RWPE1 (cell line): ENCODE measurements around the gene ZNF512.

Experiments used
- CTCF ChIA-PET: fragments of 350-600 bp; sonication (Branson Sonifier 250); formaldehyde crosslinking; extraction: SDS; loops from one replicate; lab custom pipeline; 2021; lab: Yijun Ruan, JAX
- POLR2A ChIA-PET: fragments of 400-600 bp; formaldehyde crosslinking; extraction: SDS; loops from one replicate; lab custom pipeline; 2020; ENCODE audit warnings: antibody characterized with exemption; ENCODE audit not compliant: low non-redundant PET; lab: Yijun Ruan, JAX
- DNase-seq: peaks from one replicate; pipeline ENCODE4 v3.0.0; 2012; ENCODE audit warnings: low spot score
- H3K27ac ChIP-seq: fragments of 450-650 bp; 2 replicates; pipeline ENCODE4 v1.5.1; 2017
- TF ChIP-seq, protein P1 (sequence below): fragments of 450-650 bp; conservative IDR thresholded peaks from 2 replicates; pipeline ENCODE4 v1.5.1; 2017; ENCODE audit warnings: low read depth, mild to moderate bottlenecking

ZNF512 gene

DNA sequence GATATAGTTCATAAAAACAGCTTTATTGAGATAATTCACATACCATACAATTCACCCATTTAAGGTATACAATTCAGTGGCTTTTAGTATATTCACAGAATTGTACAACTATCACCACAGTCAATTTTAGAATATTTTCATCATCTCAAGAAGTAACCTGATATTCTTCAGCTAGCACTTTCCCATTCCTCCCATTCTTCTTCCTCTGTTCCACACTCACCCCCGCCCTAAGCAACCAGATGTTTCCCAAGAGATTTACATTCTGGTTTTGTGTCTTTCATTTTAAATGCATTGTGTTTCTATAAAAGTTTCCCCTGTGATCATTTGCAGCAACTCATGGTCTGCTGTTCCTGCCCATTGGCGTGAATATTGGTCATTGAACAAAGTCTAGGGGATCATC, 51.4 kb downstream of the ZNF512 start:
- POLR2A ChIA-PET, result no interaction called here
- TF ChIP-seq, protein P1, sequence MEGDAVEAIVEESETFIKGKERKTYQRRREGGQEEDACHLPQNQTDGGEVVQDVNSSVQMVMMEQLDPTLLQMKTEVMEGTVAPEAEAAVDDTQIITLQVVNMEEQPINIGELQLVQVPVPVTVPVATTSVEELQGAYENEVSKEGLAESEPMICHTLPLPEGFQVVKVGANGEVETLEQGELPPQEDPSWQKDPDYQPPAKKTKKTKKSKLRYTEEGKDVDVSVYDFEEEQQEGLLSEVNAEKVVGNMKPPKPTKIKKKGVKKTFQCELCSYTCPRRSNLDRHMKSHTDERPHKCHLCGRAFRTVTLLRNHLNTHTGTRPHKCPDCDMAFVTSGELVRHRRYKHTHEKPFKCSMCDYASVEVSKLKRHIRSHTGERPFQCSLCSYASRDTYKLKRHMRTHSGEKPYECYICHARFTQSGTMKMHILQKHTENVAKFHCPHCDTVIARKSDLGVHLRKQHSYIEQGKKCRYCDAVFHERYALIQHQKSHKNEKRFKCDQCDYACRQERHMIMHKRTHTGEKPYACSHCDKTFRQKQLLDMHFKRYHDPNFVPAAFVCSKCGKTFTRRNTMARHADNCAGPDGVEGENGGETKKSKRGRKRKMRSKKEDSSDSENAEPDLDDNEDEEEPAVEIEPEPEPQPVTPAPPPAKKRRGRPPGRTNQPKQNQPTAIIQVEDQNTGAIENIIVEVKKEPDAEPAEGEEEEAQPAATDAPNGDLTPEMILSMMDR, result no peak
- no peak overlapping the region for H3K27ac ChIP-seq
- CTCF ChIA-PET, result no interaction called here
- DNase-seq, result no peak

DNA sequence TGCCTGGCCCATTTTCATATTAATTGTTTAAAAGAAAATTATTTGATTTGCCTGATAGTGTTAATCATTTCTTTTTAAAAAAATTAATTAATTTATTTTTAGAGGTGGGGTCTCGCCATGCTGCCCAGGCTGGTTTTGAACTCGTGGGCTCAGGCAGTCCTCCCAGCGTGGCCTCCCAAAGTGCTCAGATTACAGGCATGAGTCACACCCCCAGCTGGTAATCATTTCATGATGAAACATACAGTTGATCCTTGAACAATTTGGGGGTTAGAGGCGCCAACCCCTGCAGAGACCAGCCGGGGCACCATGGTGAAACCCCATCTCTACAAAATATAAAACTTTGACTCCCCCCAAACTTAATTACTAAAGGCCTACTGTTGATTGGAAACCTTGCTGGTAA, 53.9 kb downstream of the ZNF512 start:
- no peak for DNase-seq
- TF ChIP-seq, protein P1, result no peak
- CTCF ChIA-PET, result no interaction called here
- POLR2A ChIA-PET, result interaction anchor here (0.7 kb wide), 1 partner anchor 18 kb away, joined by 3 read pairs; no protein-coding TSS in a partner anchor
- 0 out of 2 replicates have a peak overlapping the region, but pooled peaks have one; percentile 13 for H3K27ac ChIP-seq

DNA sequence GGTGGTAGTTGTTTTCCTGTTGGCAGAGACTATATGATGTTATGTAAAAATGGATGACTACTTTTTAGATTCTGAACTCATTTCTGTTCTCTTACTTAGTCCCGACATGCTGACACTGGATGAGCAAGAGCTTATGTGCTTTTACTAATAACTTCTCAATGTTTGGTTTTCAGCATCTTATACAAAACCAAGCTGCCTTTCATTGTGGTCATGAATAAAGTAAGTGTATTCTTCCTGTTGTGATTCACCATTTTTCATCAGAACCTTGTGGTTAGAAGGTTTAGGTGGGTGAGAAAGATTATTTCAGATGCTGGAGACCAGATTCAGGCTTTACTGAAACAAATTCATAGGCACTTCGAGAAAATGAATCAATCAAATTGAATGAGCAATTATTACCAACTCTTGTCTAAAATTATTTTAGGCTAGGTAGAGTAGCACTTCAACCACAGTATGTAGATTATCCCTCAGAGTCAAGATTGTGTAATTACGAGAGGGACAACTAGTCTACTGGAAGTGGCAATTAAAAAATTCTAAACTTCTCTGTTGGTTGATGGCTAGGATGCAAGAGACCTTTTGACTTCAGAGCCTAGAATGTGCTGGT, 55.3 kb downstream of the ZNF512 start:
- POLR2A ChIA-PET, result no interaction called here
- no peak overlapping the region for H3K27ac ChIP-seq
- CTCF ChIA-PET, result no interaction called here
- TF ChIP-seq, protein P1, result no peak
- peak; percentile 32 for DNase-seq

DNA sequence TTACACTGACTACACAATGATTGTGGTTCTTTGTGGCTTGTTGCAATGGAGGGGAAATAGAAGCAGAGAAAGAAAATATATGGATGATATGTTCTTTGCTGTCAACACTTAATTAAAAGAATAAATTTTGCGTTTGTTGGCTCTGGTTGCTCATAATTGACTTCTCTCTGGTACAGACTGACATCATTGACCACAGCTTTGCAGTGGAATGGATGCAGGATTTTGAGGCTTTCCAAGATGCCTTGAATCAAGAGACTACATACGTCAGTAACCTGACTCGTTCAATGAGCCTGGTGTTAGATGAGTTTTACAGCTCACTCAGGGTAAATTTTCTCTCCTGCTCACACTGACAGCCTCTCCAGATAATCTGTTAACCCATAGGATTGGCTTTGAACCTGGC, 55.9 kb downstream of the ZNF512 start:
- no peak overlapping the region for H3K27ac ChIP-seq
- TF ChIP-seq, protein P1, result no peak
- CTCF ChIA-PET, result interaction anchor here (0.6 kb wide), 1 partner anchor 12 kb away, joined by 3 read pairs; no protein-coding TSS in a partner anchor

DNA sequence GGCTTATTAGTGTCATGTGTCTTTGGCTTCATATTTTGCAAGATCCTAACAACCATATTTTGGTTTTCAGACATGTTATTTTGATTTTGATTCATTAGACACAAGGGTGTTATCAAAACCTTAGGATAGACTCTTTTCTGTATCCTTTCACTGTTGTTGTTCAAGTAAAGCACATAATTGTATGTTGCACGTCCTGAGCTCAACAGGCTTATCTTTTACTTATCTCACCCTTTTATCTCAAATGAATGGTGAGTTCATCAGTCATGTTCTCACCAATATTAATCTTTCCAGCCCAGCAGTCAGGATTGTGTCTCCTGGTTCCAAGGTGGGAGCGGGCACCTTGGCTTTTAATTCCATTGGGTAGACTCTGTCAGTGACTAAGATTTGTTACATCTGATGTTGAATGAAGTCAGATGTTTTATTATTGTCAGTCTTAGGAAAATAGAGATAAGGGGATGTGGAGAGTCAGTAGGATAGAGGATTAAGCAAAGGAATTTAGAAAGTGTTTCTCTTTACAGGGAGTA, 57.9 kb downstream of the ZNF512 start:
- H3K27ac ChIP-seq, result no peak overlapping the region
- TF ChIP-seq, protein P1, result no peak
- no peak for DNase-seq
- CTCF ChIA-PET, result no interaction called here
- POLR2A ChIA-PET, result no interaction called here

More for the DNA sequence above, 55.9 kb downstream of the ZNF512 start:
- no peak for DNase-seq
- POLR2A ChIA-PET, result interaction anchor here (0.5 kb wide), 1 partner anchor 9 kb away, joined by 11 read pairs; no protein-coding TSS in a partner anchor

DNA sequence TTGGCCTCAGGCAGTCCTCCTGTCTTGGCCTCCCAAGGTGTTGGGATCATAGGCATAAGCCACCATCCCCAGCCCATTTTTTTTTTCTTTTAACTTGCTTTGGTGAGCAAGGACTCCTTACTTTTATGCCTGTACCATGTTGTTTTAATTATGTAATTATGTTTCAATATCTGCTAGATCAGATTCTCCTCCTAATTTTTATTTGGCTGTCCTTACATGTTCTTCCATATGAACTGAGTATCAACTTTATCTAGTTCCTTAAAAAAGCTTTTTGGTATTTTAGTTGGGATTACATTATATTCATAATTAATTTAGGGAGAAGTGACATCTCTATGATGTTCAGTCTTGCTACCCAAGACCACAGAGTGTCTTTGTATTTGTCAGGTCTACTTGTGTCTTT, 62.4 kb downstream of the ZNF512 start:
- TF ChIP-seq, protein P1, result no peak
- ChIA-PET POLR2A (no interaction called here), CTCF (no interaction called here)
- no peak for DNase-seq
- H3K27ac ChIP-seq, result no peak overlapping the region
